Sigmoid colon (tissue), 7 donors: Measurements from ENCODE around the gene GSE1. TPM values are rescaled to one million over a fixed set of nuclear protein-coding genes. Genes with fewer than 3 reads are reported as not detected.

ENCODE experiments used
- DNase-seq: peaks from one replicate; pipeline ENCODE4 v3.0.0-alpha.2; 2019
- H3K27ac ChIP-seq, 4 donors: fragments of 200-600 bp; sonication (generic); one replicate each; pipeline ENCODE4 v1.5.1; 2016 to 2019; ENCODE audit warnings: mild to moderate bottlenecking in 1 of 4
- H3K27me3 ChIP-seq, 3 donors: fragments of 200-600 bp; sonication (generic); one replicate each; pipeline ENCODE4 v1.5.1; 2019; ENCODE audit warnings: mild to moderate bottlenecking in 1 of 3
- H3K36me3 ChIP-seq, 4 donors: fragments of 200-600 bp; sonication (generic); one replicate each; pipeline ENCODE4 v1.5.1; 2016 to 2019
- H3K4me1 ChIP-seq, 4 donors: fragments of 200-600 bp; sonication (generic); one replicate each; pipeline ENCODE4 v1.5.1; 2017 to 2019
- H3K4me3 ChIP-seq, 4 donors: fragments of 200-600 bp; sonication (generic); one replicate each; pipeline ENCODE4 v1.5.1; 2017 to 2019; ENCODE audit warnings: mild to moderate bottlenecking in 2 of 4, moderate library complexity in 1 of 4
- H3K9me3 ChIP-seq, 4 donors: fragments of 200-600 bp in 3 of 4; sonication (generic) in 3 of 4; one replicate each; pipeline versions ENCODE4 v1.5.1 to v1.6.1; 2013 to 2019
- CTCF ChIP-seq, 4 experiments: fragments of 450-650 bp in 3 of 4; fragments of 200-600 bp in 1 of 4; IDR thresholded peaks; one replicate each; pipeline ENCODE4 v1.5.1; 2016 to 2019; ENCODE audit warnings: antibody characterized with exemption in 4 of 4, mild to moderate bottlenecking in 3 of 4, moderate library complexity in 2 of 4
- EP300 ChIP-seq, 4 donors: sonication (generic); formaldehyde crosslinking; IDR thresholded peaks; one replicate each; pipeline ENCODE4 v1.6.1; 2017; ENCODE audit warnings: antibody characterized with exemption in 4 of 4
- POLR2A ChIP-seq, 2 donors: fragments of 450-650 bp; IDR thresholded peaks; one replicate each; pipeline ENCODE4 v1.6.1; 2016; ENCODE audit warnings: antibody characterized with exemption in 2 of 2, mild to moderate bottlenecking in 2 of 2, moderate library complexity in 2 of 2
- POLR2AphosphoS5 ChIP-seq, 4 donors: sonication (generic); formaldehyde crosslinking; IDR thresholded peaks; one replicate each; pipeline ENCODE4 v1.6.1; 2017; ENCODE audit warnings: antibody characterized with exemption in 4 of 4
- WGBS, 2 donors: extraction: QIAGEN DNeasy Blood & Tissue Kit; methylation state at CpG; one replicate each; pipeline ENCODE4 v1.1.7; 2013; 5-methylcytosine and 5-hydroxymethylcytosine counted together
- intact Hi-C: fragments of 100-400 bp; cut with DNase I; formaldehyde crosslinking; loops from one replicate; pipeline ENCODE4 v1.15.1; 2023
- polyA plus RNA-seq, 3 donors: library from polyadenylated mRNA; stranded (reverse); fragments of 200-250 nt; gene quantifications; one replicate each; pipeline ENCODE4 v1.2.3, GENCODE V29; 2013
- total RNA-seq, 4 donors: library from RNA; depleted of rRNA; stranded (reverse); fragments of >200 nt; gene quantifications; one replicate each; pipeline ENCODE4 v1.1.0, GENCODE V29; 2016
- donor health status: healthy with polysubstance abuse.
- donor health status: Bipolar disorder and iron deficiency.
- donor health status: healthy.

GSE1 gene
- total and polyA plus RNA-seq, 7 donors = 12.0 to 76.7 (median 42.5) TPM

- peak; percentile 34 for DNase-seq
- H3K27me3 ChIP-seq = no peaks in the 10 kb centered on the region
- peaks cover 0 to 23% (median 16%) of the 10 kb centered on the region in 4 donors for H3K4me1 ChIP-seq
- H3K36me3 ChIP-seq = peaks cover 44 to 82% (median 64%) of the 10 kb centered on the region in 4 donors
- 78 to 96% methylated on average over 3 of the region's 3 CpGs for WGBS, 2 donors
- no peak overlapping the region for H3K4me3 ChIP-seq
- H3K27ac ChIP-seq = no peak overlapping the region
- intact Hi-C loops = loop anchor here (5.0 kb wide), 1 partner anchor 59 kb away; no protein-coding TSS in a partner anchor
- TF ChIP-seq EP300 (IDR thresholded peaks at IDR 0.05) (no peak), CTCF (IDR thresholded peaks at IDR 0.05) (no peak), POLR2A (IDR thresholded peaks at IDR 0.05) (no peak), POLR2AphosphoS5 (IDR thresholded peaks at IDR 0.05) (no peak)
- no peaks in the 10 kb centered on the region for H3K9me3 ChIP-seq
Observed at GRCh38 chr16:85657996-85658395, 44.9 kb downstream of the GSE1 start.

GRCh38 chr16:85658504-85659326, 45.6 kb downstream of the GSE1 start:
- Histone ChIP-seq H3K36me3 (peaks cover 51 to 90% (median 71%) of the 10 kb centered on the region in 4 donors), H3K4me1 (peaks cover 0 to 19% (median 12%) of the 10 kb centered on the region in 4 donors), H3K4me3 (no peak overlapping the region), H3K27ac (no peak overlapping the region), H3K9me3 (no peaks in the 10 kb centered on the region), H3K27me3 (no peaks in the 10 kb centered on the region)
- DNase-seq = peak; percentile 61
- WGBS, 2 donors = 86 to 93% methylated on average over 18 of the region's 18 CpGs
- intact Hi-C loops = loop anchor here (5.0 kb wide), 1 partner anchor 59 kb away; no protein-coding TSS in a partner anchor
- TF ChIP-seq POLR2A (IDR thresholded peaks at IDR 0.05) (no peak), EP300 (IDR thresholded peaks at IDR 0.05) (no peak), CTCF (IDR thresholded peaks at IDR 0.05) (no peak), POLR2AphosphoS5 (IDR thresholded peaks at IDR 0.05) (no peak)

GRCh38 chr16:85659336-85659735, 46.2 kb downstream of the GSE1 start:
- H3K4me1 ChIP-seq = peaks cover 0 to 19% (median 12%) of the 10 kb centered on the region in 4 donors
- intact Hi-C loops = loop anchor here (5.0 kb wide), 1 partner anchor 58 kb away; no protein-coding TSS in a partner anchor
- no peaks in the 10 kb centered on the region for H3K9me3 ChIP-seq
- H3K4me3 ChIP-seq = no peak overlapping the region
- peak overlapping the region in 1 of 4 donors; percentile 4 for H3K27ac ChIP-seq
- peaks cover 53 to 93% (median 72%) of the 10 kb centered on the region in 4 donors for H3K36me3 ChIP-seq
- TF ChIP-seq POLR2AphosphoS5 (IDR thresholded peaks at IDR 0.05) (no peak), EP300 (IDR thresholded peaks at IDR 0.05) (no peak), POLR2A (IDR thresholded peaks at IDR 0.05) (no peak), CTCF (IDR thresholded peaks at IDR 0.05) (no peak)
- WGBS, 2 donors = 94% methylated on average over 8 of the region's 8 CpGs
- H3K27me3 ChIP-seq = no peaks in the 10 kb centered on the region
- peak; percentile 48 for DNase-seq

- peaks cover 53 to 93% (median 72%) of the 10 kb centered on the region in 4 donors for H3K36me3 ChIP-seq
- no peak overlapping the region for H3K4me3 ChIP-seq
- H3K27ac ChIP-seq = peak overlapping the region in 2 of 4 donors; percentile 4 to 44
- TF ChIP-seq CTCF (IDR thresholded peaks at IDR 0.05) = peak; percentile 56 to 79 (median 73)
- no peak for TF ChIP-seq EP300 (IDR thresholded peaks at IDR 0.05)
- H3K4me1 ChIP-seq = peaks cover 0 to 13% (median 10%) of the 10 kb centered on the region in 4 donors
- intact Hi-C loops = loop anchor here (5.0 kb wide), 1 partner anchor 57 kb away; no protein-coding TSS in a partner anchor
- H3K9me3 ChIP-seq = no peaks in the 10 kb centered on the region
- DNase-seq = peak; percentile 75
- H3K27me3 ChIP-seq = no peaks in the 10 kb centered on the region
- 68 to 78% methylated on average over 12 of the region's 12 CpGs for WGBS, 2 donors
Observed at GRCh38 chr16:85659805-85660511, 46.8 kb downstream of the GSE1 start.
